Measurements from ENCODE around the gene MRPL53.

The MRPL53 gene

DNA sequence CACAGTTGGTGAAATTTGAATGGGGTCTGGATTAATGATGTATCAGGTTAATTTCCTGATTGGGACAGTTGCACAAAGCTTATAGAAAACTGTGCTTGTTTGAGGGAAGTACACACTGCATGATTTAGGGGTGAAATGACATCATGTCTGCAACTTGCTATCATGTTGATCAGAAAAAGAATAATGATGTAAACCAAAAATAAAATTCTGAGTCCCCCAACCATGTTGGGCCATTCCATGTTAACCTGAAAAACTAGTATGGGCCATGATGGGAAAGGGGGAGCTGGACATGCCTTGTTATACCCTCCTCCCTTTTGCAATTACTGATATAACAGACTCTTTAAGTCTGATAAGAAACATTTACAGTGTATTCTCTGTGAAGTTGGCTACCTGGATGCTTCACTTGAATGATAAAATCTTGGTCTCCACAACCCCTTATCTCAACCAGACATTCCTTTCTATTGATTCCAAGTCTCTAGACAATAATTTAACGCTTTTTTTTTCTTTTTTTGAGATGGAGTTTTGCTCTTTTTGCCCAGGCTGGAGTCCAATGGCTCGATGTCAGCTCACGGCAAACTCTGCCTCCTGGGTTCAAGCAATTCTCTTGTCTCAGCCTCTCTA, 21.8 kb downstream of the MRPL53 start:
- Histone ChIP-seq H3K27ac (replicated peaks) (no peak overlapping the region), H3K4me3 (replicated peaks; ENCODE audit: insufficient read depth, low read length) (no peak overlapping the region), H3K27me3 (ENCODE audit: insufficient read depth, poor library complexity, severe bottlenecking) (no peaks in the 10 kb centered on the region)
- TF ChIP-seq SPI1 (IDR thresholded peaks at IDR 0.05; ENCODE audit: borderline replicate concordance, low read depth): no peak
- TF ChIP-seq, protein P1, sequence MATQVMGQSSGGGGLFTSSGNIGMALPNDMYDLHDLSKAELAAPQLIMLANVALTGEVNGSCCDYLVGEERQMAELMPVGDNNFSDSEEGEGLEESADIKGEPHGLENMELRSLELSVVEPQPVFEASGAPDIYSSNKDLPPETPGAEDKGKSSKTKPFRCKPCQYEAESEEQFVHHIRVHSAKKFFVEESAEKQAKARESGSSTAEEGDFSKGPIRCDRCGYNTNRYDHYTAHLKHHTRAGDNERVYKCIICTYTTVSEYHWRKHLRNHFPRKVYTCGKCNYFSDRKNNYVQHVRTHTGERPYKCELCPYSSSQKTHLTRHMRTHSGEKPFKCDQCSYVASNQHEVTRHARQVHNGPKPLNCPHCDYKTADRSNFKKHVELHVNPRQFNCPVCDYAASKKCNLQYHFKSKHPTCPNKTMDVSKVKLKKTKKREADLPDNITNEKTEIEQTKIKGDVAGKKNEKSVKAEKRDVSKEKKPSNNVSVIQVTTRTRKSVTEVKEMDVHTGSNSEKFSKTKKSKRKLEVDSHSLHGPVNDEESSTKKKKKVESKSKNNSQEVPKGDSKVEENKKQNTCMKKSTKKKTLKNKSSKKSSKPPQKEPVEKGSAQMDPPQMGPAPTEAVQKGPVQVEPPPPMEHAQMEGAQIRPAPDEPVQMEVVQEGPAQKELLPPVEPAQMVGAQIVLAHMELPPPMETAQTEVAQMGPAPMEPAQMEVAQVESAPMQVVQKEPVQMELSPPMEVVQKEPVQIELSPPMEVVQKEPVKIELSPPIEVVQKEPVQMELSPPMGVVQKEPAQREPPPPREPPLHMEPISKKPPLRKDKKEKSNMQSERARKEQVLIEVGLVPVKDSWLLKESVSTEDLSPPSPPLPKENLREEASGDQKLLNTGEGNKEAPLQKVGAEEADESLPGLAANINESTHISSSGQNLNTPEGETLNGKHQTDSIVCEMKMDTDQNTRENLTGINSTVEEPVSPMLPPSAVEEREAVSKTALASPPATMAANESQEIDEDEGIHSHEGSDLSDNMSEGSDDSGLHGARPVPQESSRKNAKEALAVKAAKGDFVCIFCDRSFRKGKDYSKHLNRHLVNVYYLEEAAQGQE (IDR thresholded peaks at IDR 0.05; ENCODE audit: insufficient replicate concordance, low read depth): no peak
- TF ChIP-seq GABPA (IDR thresholded peaks at IDR 0.05; ENCODE audit: low read depth): no peak
- no peak for TF ChIP-seq POLR2AphosphoS5 (IDR thresholded peaks at IDR 0.05; ENCODE audit: low read depth)
- TF ChIP-seq, protein P2, sequence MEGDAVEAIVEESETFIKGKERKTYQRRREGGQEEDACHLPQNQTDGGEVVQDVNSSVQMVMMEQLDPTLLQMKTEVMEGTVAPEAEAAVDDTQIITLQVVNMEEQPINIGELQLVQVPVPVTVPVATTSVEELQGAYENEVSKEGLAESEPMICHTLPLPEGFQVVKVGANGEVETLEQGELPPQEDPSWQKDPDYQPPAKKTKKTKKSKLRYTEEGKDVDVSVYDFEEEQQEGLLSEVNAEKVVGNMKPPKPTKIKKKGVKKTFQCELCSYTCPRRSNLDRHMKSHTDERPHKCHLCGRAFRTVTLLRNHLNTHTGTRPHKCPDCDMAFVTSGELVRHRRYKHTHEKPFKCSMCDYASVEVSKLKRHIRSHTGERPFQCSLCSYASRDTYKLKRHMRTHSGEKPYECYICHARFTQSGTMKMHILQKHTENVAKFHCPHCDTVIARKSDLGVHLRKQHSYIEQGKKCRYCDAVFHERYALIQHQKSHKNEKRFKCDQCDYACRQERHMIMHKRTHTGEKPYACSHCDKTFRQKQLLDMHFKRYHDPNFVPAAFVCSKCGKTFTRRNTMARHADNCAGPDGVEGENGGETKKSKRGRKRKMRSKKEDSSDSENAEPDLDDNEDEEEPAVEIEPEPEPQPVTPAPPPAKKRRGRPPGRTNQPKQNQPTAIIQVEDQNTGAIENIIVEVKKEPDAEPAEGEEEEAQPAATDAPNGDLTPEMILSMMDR (IDR thresholded peaks at IDR 0.05; ENCODE audit: insufficient read depth, low read length): no peak
- no peak for DNase-seq (ENCODE audit: low read depth in 1 of 2, low spot score in 1 of 2)

DNA sequence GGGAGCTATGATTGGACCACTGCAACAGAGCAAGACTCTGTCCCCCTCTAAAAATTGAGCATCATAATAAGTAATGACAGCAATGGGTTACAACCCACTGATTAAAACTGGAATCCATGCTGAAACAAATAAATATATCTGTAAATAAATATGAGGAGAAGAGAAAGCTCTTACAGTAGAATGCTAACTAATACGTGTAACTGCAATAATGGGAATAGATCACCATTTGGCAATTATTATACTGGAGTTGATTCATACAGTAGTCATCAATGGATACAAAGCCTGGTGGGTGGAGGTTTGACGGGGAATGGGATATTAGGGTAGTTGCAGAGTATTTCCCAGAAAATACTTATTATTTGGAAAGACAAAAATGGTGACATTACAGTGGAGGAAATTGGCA, 23.7 kb downstream of the MRPL53 start:
- DNase-seq (ENCODE audit: low read depth in 1 of 2, low spot score in 1 of 2): no peak
- TF ChIP-seq POLR2AphosphoS5 (IDR thresholded peaks at IDR 0.05; ENCODE audit: low read depth) (no peak), GABPA (IDR thresholded peaks at IDR 0.05; ENCODE audit: low read depth) (no peak), SPI1 (IDR thresholded peaks at IDR 0.05; ENCODE audit: borderline replicate concordance, low read depth) (no peak)
- TF ChIP-seq, protein P1 (IDR thresholded peaks at IDR 0.05; ENCODE audit: insufficient replicate concordance, low read depth): no peak
- TF ChIP-seq, protein P2 (IDR thresholded peaks at IDR 0.05; ENCODE audit: insufficient read depth, low read length): no peak
- Histone ChIP-seq H3K27ac (replicated peaks) (no peak overlapping the region), H3K27me3 (ENCODE audit: insufficient read depth, poor library complexity, severe bottlenecking) (peaks cover 6% of the 10 kb centered on the region), H3K4me3 (replicated peaks; ENCODE audit: insufficient read depth, low read length) (no peak overlapping the region)

DNA sequence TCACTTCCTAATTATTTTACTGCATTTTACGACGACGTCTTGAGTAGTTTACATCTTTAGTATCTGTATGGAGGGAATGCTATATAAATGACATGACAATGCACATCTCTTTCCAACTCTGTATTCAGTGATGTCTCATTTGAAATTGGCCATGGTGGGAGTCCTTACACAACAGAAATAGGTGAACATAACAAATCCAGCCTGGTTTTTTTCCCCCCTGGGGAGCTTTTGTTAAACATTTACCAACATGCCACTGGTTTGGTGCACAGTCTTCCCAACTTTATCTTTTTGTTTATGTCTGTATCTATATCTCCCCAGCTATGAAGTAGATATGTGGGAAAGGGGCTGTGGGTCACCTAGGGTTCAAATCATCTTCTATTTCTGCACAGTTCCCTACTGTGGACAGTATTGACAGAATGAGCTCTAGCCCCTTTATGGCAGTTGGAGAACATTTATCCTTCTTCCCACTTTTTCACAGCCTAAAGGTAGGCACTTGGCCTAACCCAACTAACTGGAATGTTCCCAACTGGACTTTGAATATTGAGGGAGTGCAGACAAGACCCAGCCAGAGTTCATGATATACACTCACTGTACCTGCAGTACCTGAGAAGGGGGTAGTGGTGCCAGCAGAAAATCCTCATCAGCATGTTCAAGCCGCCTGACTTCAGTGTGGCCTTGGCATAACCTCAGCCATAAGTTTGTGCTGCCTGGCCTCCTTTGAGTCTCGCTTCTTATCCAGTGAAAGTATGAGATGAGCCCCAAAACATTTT, 25.1 kb downstream of the MRPL53 start:
- Histone ChIP-seq H3K4me3 (replicated peaks; ENCODE audit: insufficient read depth, low read length) (no peak overlapping the region), H3K27ac (replicated peaks) (no peak overlapping the region), H3K27me3 (ENCODE audit: insufficient read depth, poor library complexity, severe bottlenecking) (peaks cover 17% of the 10 kb centered on the region)
- no peak for TF ChIP-seq GABPA (IDR thresholded peaks at IDR 0.05; ENCODE audit: low read depth)
- TF ChIP-seq, protein P1 (IDR thresholded peaks at IDR 0.05; ENCODE audit: insufficient replicate concordance, low read depth): no peak
- no peak for TF ChIP-seq POLR2AphosphoS5 (IDR thresholded peaks at IDR 0.05; ENCODE audit: low read depth)
- TF ChIP-seq SPI1 (IDR thresholded peaks at IDR 0.05; ENCODE audit: borderline replicate concordance, low read depth): no peak
- TF ChIP-seq, protein P2 (IDR thresholded peaks at IDR 0.05; ENCODE audit: insufficient read depth, low read length): no peak
- DNase-seq (ENCODE audit: low read depth in 1 of 2, low spot score in 1 of 2): no peak
